Fibroblast of villous mesenchyme (primary cell): ENCODE measurements around the gene CYP4F22. TPM values are rescaled to one million over a fixed set of nuclear protein-coding genes. Genes with fewer than 3 reads are reported as not detected.
"Not testable (repeated sequence)": the region's sequence is repeated elsewhere in the genome, so short reads cannot be mapped to it uniquely, and the experiment has no call there.

ENCODE experiments used
- DNase-seq: peaks from one replicate; pipeline ENCODE4 v3.0.0-alpha.2; 2010; ENCODE audit warnings: low read depth
- H3K4me3 ChIP-seq: 2 replicates; pipeline ENCODE4 v1.5.1; 2011; ENCODE audit warnings: low read depth, mild to moderate bottlenecking, low read length
- CTCF ChIP-seq: IDR thresholded peaks from 2 replicates; pipeline ENCODE4 v1.5.1; 2012; ENCODE audit warnings: low read depth, mild to moderate bottlenecking, low read length; ENCODE audit not compliant: insufficient read depth
- total RNA-seq: library from RNA; depleted of rRNA; stranded (reverse); fragments of >200 nt; gene quantifications from 2 replicates; pipeline ENCODE4 v1.2.3, GENCODE V29; 2012

CYP4F22 gene
- total RNA-seq, 1 donor = not detected

- TF ChIP-seq CTCF = no peak
- DNase-seq = no peak
- H3K4me3 ChIP-seq = no peak within 1 kb of the TSS
These were observed 28.7 kb upstream of the CYP4F22 start, which contains the start of gene PGLYRP2 for GRCh38 chr19:15479391-15480345. Gene PGLYRP2 (minus strand): TSS chr19:15479501. CDS start chr19:15479371, 130 bp downstream.

- not testable (repeated sequence) for DNase-seq
These were observed 27.3 kb upstream of the CYP4F22 start for GRCh38 chr19:15480996-15481395.

DNA sequence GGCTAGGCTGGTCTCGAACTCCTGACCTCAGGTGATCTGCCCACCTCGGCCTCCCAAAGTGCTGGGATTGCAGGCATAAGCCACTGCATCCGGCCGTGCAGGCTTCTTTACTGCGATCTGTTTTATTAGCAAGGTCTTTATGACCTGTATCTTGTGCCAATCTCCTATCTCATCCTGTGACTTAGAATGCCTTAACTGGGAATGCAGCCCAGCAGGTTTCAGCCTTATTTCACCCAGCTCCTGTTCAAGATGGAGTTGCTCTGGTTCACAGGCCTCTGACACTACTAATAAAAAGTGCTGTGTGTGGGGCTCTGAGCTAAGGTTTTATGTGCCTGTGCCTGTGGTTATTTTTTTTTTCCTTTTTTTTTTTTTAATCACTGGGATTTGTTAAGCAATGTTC, 22.6 kb upstream of the CYP4F22 start:
- DNase-seq, H3K4me3 ChIP-seq: not testable (repeated sequence)

More at GRCh38 chr19:15480996-15481395, 27.3 kb upstream of the CYP4F22 start:
- H3K4me3 ChIP-seq = not testable (repeated sequence)

DNA sequence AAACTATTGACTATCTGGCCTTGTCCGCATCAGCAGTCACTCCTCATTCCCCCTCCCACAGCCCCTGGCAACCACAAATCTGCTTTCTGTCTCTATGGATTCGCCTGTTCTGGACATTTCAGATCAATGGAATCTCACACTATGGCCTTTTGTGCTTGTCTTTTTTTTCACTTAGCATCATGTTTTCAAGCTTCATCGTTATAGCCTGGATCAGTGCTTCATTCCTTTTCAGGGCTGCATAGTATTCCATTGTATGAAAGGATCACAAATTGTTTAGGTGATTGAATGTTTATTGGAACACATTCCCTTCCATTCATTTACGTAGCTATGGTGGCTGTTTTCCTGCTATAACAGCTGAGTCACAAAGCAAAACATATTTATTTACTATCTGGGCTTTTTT, 21.3 kb upstream of the CYP4F22 start:
- no peak for DNase-seq
- TF ChIP-seq CTCF = no peak
- no peak overlapping the region for H3K4me3 ChIP-seq

DNA sequence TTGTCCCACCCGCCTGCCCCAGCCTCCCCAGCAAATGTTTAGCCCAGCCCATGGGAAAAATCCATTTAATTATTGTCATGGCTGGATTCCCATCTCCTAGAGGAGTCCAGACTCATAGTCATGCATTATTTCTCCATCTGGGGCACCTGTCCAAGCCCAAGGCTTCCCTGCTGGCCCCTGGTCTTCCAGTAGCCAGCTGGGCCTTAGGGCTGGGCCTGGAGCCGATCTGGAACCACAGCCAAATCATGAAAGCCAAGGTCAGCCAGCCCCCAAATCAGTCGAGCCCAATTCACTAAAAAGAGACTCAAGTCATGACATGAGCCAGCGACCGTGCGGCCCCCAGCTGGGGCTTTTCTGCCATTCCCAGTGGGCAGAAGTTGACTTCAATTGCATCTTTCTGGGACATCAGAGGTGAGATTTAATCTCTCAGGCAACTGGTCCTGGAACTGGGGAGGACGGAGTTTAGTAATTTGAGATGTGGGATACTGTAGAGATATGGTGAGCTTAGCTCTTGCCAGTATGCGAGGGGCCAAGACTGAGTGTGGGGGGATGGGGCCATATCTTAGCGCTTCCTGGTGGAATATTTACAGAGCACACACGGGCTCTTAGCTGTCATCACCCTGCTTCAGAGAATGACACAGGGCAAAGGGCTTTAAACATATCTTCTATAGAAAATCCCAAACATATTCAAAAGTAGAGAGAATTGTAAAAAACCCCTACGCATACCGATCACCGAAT, 19.7 kb upstream of the CYP4F22 start:
- H3K4me3 ChIP-seq = no peak overlapping the region
- DNase-seq = no peak
- TF ChIP-seq CTCF = no peak

GRCh38 chr19:15495151-15495550, 13.2 kb upstream of the CYP4F22 start:
- H3K4me3 ChIP-seq = no peak overlapping the region
- no peak for TF ChIP-seq CTCF
- DNase-seq = no peak

- no peak for TF ChIP-seq CTCF
- DNase-seq = no peak
- H3K4me3 ChIP-seq = no peak overlapping the region
These were observed 10.0 kb upstream of the CYP4F22 start for GRCh38 chr19:15498156-15498858.
